ENCODE measurements around the gene PRX.
A peak's percentile ranks its signal among the peaks of the same experiment; 100 is the strongest.

DNA sequence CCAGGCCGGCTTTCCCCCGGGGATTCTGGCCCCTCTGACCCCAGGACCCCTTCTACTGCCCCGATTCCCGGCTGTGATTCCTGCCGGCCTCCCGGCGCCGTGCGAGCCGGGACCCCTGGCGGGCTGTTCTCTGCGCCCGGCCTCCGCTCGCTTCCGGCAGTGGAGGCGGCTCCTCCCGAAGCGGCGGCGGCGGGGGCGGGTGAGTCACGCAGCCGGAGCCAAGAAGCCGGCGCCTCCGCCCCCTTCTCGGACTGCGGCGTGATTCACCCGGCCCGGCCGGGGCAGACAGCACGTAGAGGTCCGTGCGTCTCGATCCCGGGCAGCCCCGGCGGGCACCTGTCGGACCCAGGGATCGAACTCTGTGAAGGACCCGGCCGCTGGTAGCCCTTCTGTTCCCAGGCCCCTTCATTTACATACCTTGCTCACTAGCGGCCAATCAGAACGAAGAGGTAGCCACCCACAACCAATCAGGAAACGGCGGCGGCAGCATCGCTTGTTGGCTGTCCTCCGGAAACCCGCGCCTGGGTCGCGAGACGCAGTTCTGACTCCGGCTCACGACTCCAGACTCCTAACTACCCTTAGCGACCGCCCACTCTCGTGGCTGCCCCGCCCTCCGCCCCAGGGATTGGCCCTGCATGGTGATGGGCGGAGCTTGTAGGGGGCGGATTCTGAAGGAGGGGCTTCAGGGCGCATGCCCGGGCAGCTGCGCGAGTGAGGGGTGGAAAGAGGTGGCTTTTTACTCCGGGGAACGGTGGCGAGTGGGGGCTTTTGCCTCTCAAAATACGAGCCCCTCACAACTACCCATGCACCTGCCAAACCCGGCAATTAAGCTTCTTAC, 12.5 kb upstream of the PRX start, which contains the start of gene SERTAD1:
- TF ChIP-seq EP300 (IDR thresholded peaks at IDR 0.05) (no peak), POLR2A (IDR thresholded peaks at IDR 0.05) (peak; percentile 98)
- TF ChIP-seq, protein P1, sequence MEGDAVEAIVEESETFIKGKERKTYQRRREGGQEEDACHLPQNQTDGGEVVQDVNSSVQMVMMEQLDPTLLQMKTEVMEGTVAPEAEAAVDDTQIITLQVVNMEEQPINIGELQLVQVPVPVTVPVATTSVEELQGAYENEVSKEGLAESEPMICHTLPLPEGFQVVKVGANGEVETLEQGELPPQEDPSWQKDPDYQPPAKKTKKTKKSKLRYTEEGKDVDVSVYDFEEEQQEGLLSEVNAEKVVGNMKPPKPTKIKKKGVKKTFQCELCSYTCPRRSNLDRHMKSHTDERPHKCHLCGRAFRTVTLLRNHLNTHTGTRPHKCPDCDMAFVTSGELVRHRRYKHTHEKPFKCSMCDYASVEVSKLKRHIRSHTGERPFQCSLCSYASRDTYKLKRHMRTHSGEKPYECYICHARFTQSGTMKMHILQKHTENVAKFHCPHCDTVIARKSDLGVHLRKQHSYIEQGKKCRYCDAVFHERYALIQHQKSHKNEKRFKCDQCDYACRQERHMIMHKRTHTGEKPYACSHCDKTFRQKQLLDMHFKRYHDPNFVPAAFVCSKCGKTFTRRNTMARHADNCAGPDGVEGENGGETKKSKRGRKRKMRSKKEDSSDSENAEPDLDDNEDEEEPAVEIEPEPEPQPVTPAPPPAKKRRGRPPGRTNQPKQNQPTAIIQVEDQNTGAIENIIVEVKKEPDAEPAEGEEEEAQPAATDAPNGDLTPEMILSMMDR (IDR thresholded peaks at IDR 0.05): peak; percentile 30 to 87 (median 87)
